Fibroblast of the aortic adventitia (primary cell): ENCODE data around the gene CDC42EP3. TPM values are rescaled to one million over a fixed set of nuclear protein-coding genes. Genes with fewer than 3 reads are reported as not detected.

Source experiments
- DNase-seq: peaks from one replicate; pipeline ENCODE4 v3.0.0-alpha.2; 2010; ENCODE audit warnings: low read depth
- H3K4me3 ChIP-seq: 2 replicates; pipeline ENCODE4 v1.5.1; 2011; ENCODE audit warnings: low read depth, mild to moderate bottlenecking, control low read depth, low read length, moderate library complexity
- CTCF ChIP-seq: IDR thresholded peaks from 2 replicates; pipeline ENCODE4 v1.5.1; 2011; ENCODE audit warnings: mild to moderate bottlenecking, low read length, control low read depth, inconsistent platforms; ENCODE audit not compliant: insufficient read depth
- total RNA-seq: library from RNA; depleted of rRNA; stranded (reverse); fragments of >200 nt; gene quantifications from 2 replicates; pipeline ENCODE4 v1.2.3, GENCODE V29; 2012; ENCODE audit warnings: low replicate concordance

The CDC42EP3 gene
- total RNA-seq, 1 donor, result 34.7 TPM

- no peak overlapping the region for H3K4me3 ChIP-seq
- DNase-seq, result peak; percentile 53
- no peak for TF ChIP-seq CTCF
Observed at GRCh38 chr2:37623971-37624900, 47.2 kb downstream of the CDC42EP3 start.

GRCh38 chr2:37623406-37623805 is 48.0 kb downstream of the CDC42EP3 start:
- TF ChIP-seq CTCF, result no peak
- DNase-seq, result no peak
- H3K4me3 ChIP-seq, result no peak overlapping the region

GRCh38 chr2:37622450-37623100 is 48.9 kb downstream of the CDC42EP3 start:
- no peak for DNase-seq
- no peak for TF ChIP-seq CTCF
- no peak overlapping the region for H3K4me3 ChIP-seq

GRCh38 chr2:37621199-37621598 is 50.2 kb downstream of the CDC42EP3 start:
- H3K4me3 ChIP-seq, result no peak overlapping the region
- no peak for DNase-seq
- TF ChIP-seq CTCF, result no peak

- no peak for TF ChIP-seq CTCF
- no peak overlapping the region for H3K4me3 ChIP-seq
- DNase-seq, result no peak
Observed at GRCh38 chr2:37619959-37620300, 51.5 kb downstream of the CDC42EP3 start.

- no peak overlapping the region for H3K4me3 ChIP-seq
- DNase-seq, result peak; percentile 65
- TF ChIP-seq CTCF, result no peak
Observed at GRCh38 chr2:37619230-37619958, 52.0 kb downstream of the CDC42EP3 start.
